IPS-18a (cell line): ENCODE data around the gene TMEM240.

Experiments
- H3K27ac ChIP-seq: one replicate; pipeline ENCODE4 v1.5.1; 2013; ENCODE audit warnings: low read length
- H3K27me3 ChIP-seq: one replicate; pipeline ENCODE4 v1.6.1; 2013; ENCODE audit warnings: mild to moderate bottlenecking, low read length; ENCODE audit not compliant: control insufficient read depth, insufficient read depth
- H3K36me3 ChIP-seq: one replicate; pipeline ENCODE4 v1.6.1; 2013; ENCODE audit warnings: low read depth, low read length; ENCODE audit not compliant: control insufficient read depth
- H3K4me1 ChIP-seq: one replicate; pipeline ENCODE4 v1.6.1; 2013; ENCODE audit warnings: low read depth, low read length; ENCODE audit not compliant: control insufficient read depth
- H3K4me3 ChIP-seq: one replicate; pipeline ENCODE4 v1.5.1; 2013; ENCODE audit warnings: low read length
- H3K9ac ChIP-seq: one replicate; pipeline ENCODE4 v1.6.1; 2013; ENCODE audit warnings: mild to moderate bottlenecking, low read length, moderate library complexity
- H3K9me3 ChIP-seq: one replicate; pipeline ENCODE4 v1.6.1; 2013; ENCODE audit warnings: low read depth, low read length; ENCODE audit not compliant: control insufficient read depth

Gene TMEM240

GRCh38 chr1:1545946-1546737 lies 5.7 kb upstream of the TMEM240 start:
- Histone ChIP-seq H3K36me3 (peaks cover 10% of the 10 kb centered on the region), H3K9me3 (no peaks in the 10 kb centered on the region), H3K27ac (no peak overlapping the region), H3K27me3 (no peaks in the 10 kb centered on the region), H3K4me1 (no peaks in the 10 kb centered on the region), H3K9ac (no peak overlapping the region), H3K4me3 (no peak overlapping the region)

GRCh38 chr1:1544544-1544943 lies 4.1 kb upstream of the TMEM240 start:
- Histone ChIP-seq H3K27me3 (no peaks in the 10 kb centered on the region), H3K4me1 (no peaks in the 10 kb centered on the region), H3K4me3 (no peak overlapping the region), H3K9ac (no peak overlapping the region), H3K27ac (no peak overlapping the region), H3K9me3 (no peaks in the 10 kb centered on the region), H3K36me3 (peaks cover 10% of the 10 kb centered on the region)

- Histone ChIP-seq H3K9me3 (no peaks in the 10 kb centered on the region), H3K4me3 (no peak overlapping the region), H3K36me3 (peaks cover 10% of the 10 kb centered on the region), H3K9ac (no peak overlapping the region), H3K27ac (no peak overlapping the region), H3K27me3 (no peaks in the 10 kb centered on the region), H3K4me1 (no peaks in the 10 kb centered on the region)
Measured at GRCh38 chr1:1543706-1544099, 3.3 kb upstream of the TMEM240 start.

- Histone ChIP-seq H3K9ac (no peak overlapping the region), H3K9me3 (no peaks in the 10 kb centered on the region), H3K36me3 (peaks cover 10% of the 10 kb centered on the region), H3K27ac (no peak overlapping the region), H3K4me1 (no peaks in the 10 kb centered on the region), H3K4me3 (no peak overlapping the region), H3K27me3 (no peaks in the 10 kb centered on the region)
Measured at GRCh38 chr1:1542766-1543705, 2.6 kb upstream of the TMEM240 start.

GRCh38 chr1:1541956-1542765 lies 1.7 kb upstream of the TMEM240 start:
- Histone ChIP-seq H3K4me1 (no peaks in the 10 kb centered on the region), H3K27me3 (no peaks in the 10 kb centered on the region), H3K36me3 (peaks cover 10% of the 10 kb centered on the region), H3K27ac (no peak overlapping the region), H3K4me3 (no peak overlapping the region), H3K9me3 (no peaks in the 10 kb centered on the region), H3K9ac (no peak overlapping the region)

- Histone ChIP-seq H3K4me3 (peak overlapping the region; percentile 37), H3K4me1 (no peaks in the 10 kb centered on the region), H3K9me3 (no peaks in the 10 kb centered on the region), H3K27ac (no peak overlapping the region), H3K27me3 (no peaks in the 10 kb centered on the region), H3K36me3 (peaks cover 10% of the 10 kb centered on the region), H3K9ac (no peak overlapping the region)
Measured at GRCh38 chr1:1540818-1541628, 599 bp upstream of the TMEM240 start.

- no peaks in the 10 kb centered on the region for H3K4me1 ChIP-seq
- H3K27me3 ChIP-seq, result no peaks in the 10 kb centered on the region
- H3K9me3 ChIP-seq, result no peaks in the 10 kb centered on the region
- peak overlapping the region; percentile 67 for H3K4me3 ChIP-seq
- peak overlapping the region; percentile 43 for H3K9ac ChIP-seq
- no peak overlapping the region for H3K27ac ChIP-seq
- H3K36me3 ChIP-seq, result peaks cover 10% of the 10 kb centered on the region
Measured at GRCh38 chr1:1539310-1540089, 924 bp downstream of the TMEM240 start.

GRCh38 chr1:1538989-1539309 lies 1.5 kb downstream of the TMEM240 start:
- no peak overlapping the region for H3K27ac ChIP-seq
- no peak overlapping the region for H3K9ac ChIP-seq
- H3K36me3 ChIP-seq, result peaks cover 10% of the 10 kb centered on the region
- H3K4me1 ChIP-seq, result no peaks in the 10 kb centered on the region
- no peaks in the 10 kb centered on the region for H3K27me3 ChIP-seq
- H3K4me3 ChIP-seq, result peak overlapping the region; percentile 67
- H3K9me3 ChIP-seq, result no peaks in the 10 kb centered on the region

GRCh38 chr1:1538334-1538733 lies 2.1 kb downstream of the TMEM240 start:
- Histone ChIP-seq H3K27ac (no peak overlapping the region), H3K4me3 (no peak overlapping the region), H3K27me3 (no peaks in the 10 kb centered on the region), H3K4me1 (no peaks in the 10 kb centered on the region), H3K9me3 (no peaks in the 10 kb centered on the region), H3K9ac (no peak overlapping the region), H3K36me3 (peaks cover 10% of the 10 kb centered on the region)

- H3K9ac ChIP-seq, result no peak overlapping the region
- no peaks in the 10 kb centered on the region for H3K4me1 ChIP-seq
- no peaks in the 10 kb centered on the region for H3K27me3 ChIP-seq
- H3K36me3 ChIP-seq, result peaks cover 6% of the 10 kb centered on the region
- H3K9me3 ChIP-seq, result no peaks in the 10 kb centered on the region
- H3K27ac ChIP-seq, result no peak overlapping the region
- no peak overlapping the region for H3K4me3 ChIP-seq
Measured at GRCh38 chr1:1537626-1538250, 2.7 kb downstream of the TMEM240 start.
